C4-2B (cell line): Measurements from ENCODE around the gene AKR7A2.
"Not testable (repeated sequence)": the region's sequence is repeated elsewhere in the genome, so short reads cannot be mapped to it uniquely, and the experiment has no call there.

Source experiments
- H3K27ac ChIP-seq: fragments of 450-650 bp; 2 replicates; pipeline ENCODE4 v1.5.1; 2017
- CTCF ChIP-seq: fragments of 450-650 bp; conservative IDR thresholded peaks from 2 replicates; pipeline ENCODE4 v1.5.1; 2017; ENCODE audit warnings: mild to moderate bottlenecking
- ZFX ChIP-seq: fragments of 450-650 bp; IDR thresholded peaks from 2 replicates; pipeline ENCODE4 v1.6.1; 2017

The AKR7A2 gene

GRCh38 chr1:19309123-19309813 is 2.7 kb downstream of the AKR7A2 start:
- no peak overlapping the region for H3K27ac ChIP-seq
- TF ChIP-seq CTCF (no peak), ZFX (no peak)

GRCh38 chr1:19308509-19308907 is 3.4 kb downstream of the AKR7A2 start:
- H3K27ac ChIP-seq: no peak overlapping the region
- TF ChIP-seq ZFX: no peak
- TF ChIP-seq CTCF: no peak

- no peak for TF ChIP-seq ZFX
- no peak for TF ChIP-seq CTCF
Measured at GRCh38 chr1:19307794-19308508, 4.0 kb downstream of the AKR7A2 start.

GRCh38 chr1:19306941-19307340 is 5.0 kb downstream of the AKR7A2 start:
- TF ChIP-seq CTCF (no peak), ZFX (no peak)
- H3K27ac ChIP-seq: no peak overlapping the region

More at GRCh38 chr1:19307794-19308508, 4.0 kb downstream of the AKR7A2 start:
- no peak overlapping the region for H3K27ac ChIP-seq

GRCh38 chr1:19305880-19306279 is 6.1 kb downstream of the AKR7A2 start:
- TF ChIP-seq ZFX (no peak), CTCF (no peak)
- no peak overlapping the region for H3K27ac ChIP-seq

GRCh38 chr1:19304081-19304480 is 7.9 kb downstream of the AKR7A2 start:
- H3K27ac ChIP-seq: not testable (repeated sequence)

- H3K27ac ChIP-seq: no peak overlapping the region
- TF ChIP-seq CTCF (no peak), ZFX (no peak)
Measured at GRCh38 chr1:19300211-19300610, 11.7 kb downstream of the AKR7A2 start.
